Measurements from ENCODE around the gene FAM111B. TPM values are rescaled to one million over a fixed set of nuclear protein-coding genes. Genes with fewer than 3 reads are reported as not detected.

The FAM111B gene
- total and polyA plus RNA-seq, 2 of the 4 experiments (the other 2 are of a cell fraction) = 3.2 to 9.3 TPM

DNA sequence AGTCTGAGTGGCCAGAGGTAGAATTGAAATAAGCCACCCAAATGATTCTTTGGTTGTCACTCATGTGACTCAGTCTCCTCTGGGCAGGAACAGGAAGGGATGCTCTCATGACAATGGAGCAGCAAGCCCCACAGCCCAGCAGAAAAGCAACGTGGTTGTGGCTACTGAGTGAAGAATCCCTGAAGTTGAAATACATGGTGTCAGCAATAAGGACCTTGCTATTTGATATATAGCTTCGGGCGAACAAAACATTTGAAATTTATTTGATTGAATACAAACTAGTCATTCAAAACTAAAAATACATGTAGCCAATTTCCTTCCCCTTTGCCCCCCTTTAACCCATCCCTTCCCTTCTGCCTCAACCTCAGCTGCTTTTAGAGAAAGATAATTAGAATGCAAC is 50.4 kb downstream of the FAM111B start:
- Histone ChIP-seq H3K9me3 (ENCODE audit: control insufficient read depth, insufficient read depth, low read length) (no peaks in the 10 kb centered on the region), H3K4ac (ENCODE audit: low read depth, low read length) (no peak overlapping the region), H3K23ac (ENCODE audit: low read depth, low read length) (no peak overlapping the region), H2BK15ac (ENCODE audit: low read depth, low read length) (no peak overlapping the region), H3K18ac (ENCODE audit: low read depth, low read length) (no peak overlapping the region), H3K56ac (ENCODE audit: extremely low read depth, insufficient read depth, low read length) (no peak overlapping the region), H2BK5ac (ENCODE audit: low read depth, low read length, poor library complexity, severe bottlenecking) (no peak overlapping the region), H3K14ac (replicated peaks; ENCODE audit: low read depth, low read length) (no peak overlapping the region), H3K9me1 (ENCODE audit: insufficient read depth, low read length) (no peaks in the 10 kb centered on the region), H3K79me1 (ENCODE audit: low read depth in 1 of 2, low read length in 2 of 2) (peaks cover 2 to 4% of the 10 kb centered on the region in 2 experiments; a peak in 2 of 4 replicates), H3K4me3 (ENCODE audit: insufficient read depth, low read depth, low read length) (no peak overlapping the region), H3K4me2 (ENCODE audit: low read depth, low read length) (no peak overlapping the region), H3K27me3 (ENCODE audit: control insufficient read depth, insufficient read depth, low read length) (peaks cover 7% of the 10 kb centered on the region), H4K91ac (ENCODE audit: insufficient read depth, low read depth, low read length) (no peak overlapping the region), H2AK5ac (ENCODE audit: low read depth, low read length) (no peak overlapping the region), H3K4me1 (ENCODE audit: control insufficient read depth, insufficient read depth, low read length) (no peaks in the 10 kb centered on the region), H2BK20ac (ENCODE audit: low read depth, low read length) (no peak overlapping the region), H3K36me3 (ENCODE audit: control insufficient read depth, insufficient read depth, low read length) (no peaks in the 10 kb centered on the region; the same call in 1 of the 2 replicates), H3K27ac (ENCODE audit: insufficient read depth, low read length) (no peak overlapping the region), H4K8ac (ENCODE audit: low read depth in 2 of 2, low read length in 2 of 2) (no peak overlapping the region), H4K5ac (ENCODE audit: low read depth, low read length) (no peak overlapping the region), H3K9ac (ENCODE audit: low read depth, low read length) (no peak overlapping the region), H2AFZ (replicated peaks; ENCODE audit: low read length, poor library complexity) (no peak overlapping the region), H4K20me1 (ENCODE audit: insufficient read depth, low read length) (no peaks in the 10 kb centered on the region), H2AK9ac (replicated peaks; ENCODE audit: low read depth, low read length, poor library complexity) (no peak overlapping the region), H2BK120ac (ENCODE audit: low read depth, low read length) (no peak overlapping the region)
- dilution Hi-C loops (cut with HindIII; ENCODE audit: low sequenced_read_pairs, unreplicated experiment) (no loop called here), in situ Hi-C loops (cut with MboI; ENCODE audit: low sequenced_read_pairs) (loop anchor here (10.0 kb wide), 1 partner anchor 253 kb away; no protein-coding TSS in a partner anchor), intact Hi-C loops (cut with micrococcal nuclease) (loop anchor here (5.0 kb wide), 2 partner anchors 480 to 505 kb away; no protein-coding TSS in a partner anchor)
- BruUV-seq (replicated peaks) = no TSS peak
- TF ChIP-seq RAD21 (IDR thresholded peaks at IDR 0.05; ENCODE audit: low read length) (no peak), MAFK (IDR thresholded peaks at IDR 0.05; ENCODE audit: low read depth, low read length) (0 out of 2 replicates have a peak, but pooled peaks have one; percentile 30)
- no CpG with 5 or more reads among the region's 3 CpGs for WGBS, 2 experiments (ENCODE audit: extremely low coverage in 2 of 2, insufficient read length in 1 of 2)
- no peak for DNase-seq
- CTCF ChIA-PET = interaction anchor here (1.4 to 1.8 kb wide), 5 partner anchors 14 to 99 kb away, joined by 5 to 13 read pairs (median 9); partner anchors contain the start of genes DTX4 and FAM111A
- POLR2A ChIA-PET (ENCODE audit: unreplicated experiment) = no interaction called here
- no peak for ATAC-seq (ENCODE audit: low read depth)
